HepG2 (cell line): ENCODE measurements around the gene LATS2. TPM values are rescaled to one million over a fixed set of nuclear protein-coding genes. Genes with fewer than 3 reads are reported as not detected.

Source experiments
- ATAC-seq: fragments of 200-7000 bp; cut with Tn5 transposase; 3 replicates; pipeline ENCODE4 v1.9.1; 2020; ENCODE audit warnings: mild to moderate bottlenecking, moderate library complexity
- BruUV-seq: library from RNA; stranded (reverse); fragments of 400-500 nt; replicated peaks from 2 replicates; lab custom pipeline; 2021; lab: Mats Ljungman, UMichigan
- CTCF ChIA-PET: fragments of 300-600 bp; formaldehyde crosslinking; extraction: SDS; loops from one replicate; lab custom pipeline; 2021; ENCODE audit warnings: low total read pairs, inconsistent platforms, low intra/inter-chr PET ratio; lab: Yijun Ruan, JAX
- POLR2A ChIA-PET: fragments of 350-600 bp; sonication (Branson Sonifier 250); formaldehyde crosslinking; loops from one replicate; lab custom pipeline; 2020; ENCODE audit warnings: antibody characterized with exemption, inconsistent platforms; lab: Yijun Ruan, JAX
- DNase-seq: peaks from one replicate; pipeline ENCODE4 v3.0.0-alpha.2; 2015; ENCODE audit warnings: low spot score
- FAIRE-seq: peaks from 3 replicates; lab custom pipeline; 2011; peaks lifted over from hg19 to GRCh38; lab: Jason Lieb, UNC
- H2AFZ ChIP-seq: one replicate; pipeline ENCODE4 v1.6.1; 2011; ENCODE audit warnings: low read length, inconsistent platforms
- H3K27ac ChIP-seq: fragments of 300-600 bp; 3 replicates; pipeline ENCODE4 v1.8.0; 2011; ENCODE audit warnings: mixed run types, mild to moderate bottlenecking, mixed read lengths, low read length, inconsistent platforms; ENCODE audit not compliant: insufficient read depth; ENCODE audit errors: extremely low read length
- H3K27me3 ChIP-seq, 2 experiments: fragments of 200-600 bp in 1 of 2; 2 replicates in 1 of 2; 3 replicates in 1 of 2; pipeline versions ENCODE4 v1.6.0 to v1.8.0; 2011; ENCODE audit warnings: low read length in 2 of 2, mild to moderate bottlenecking in 2 of 2, moderate library complexity in 2 of 2, inconsistent platforms in 1 of 2; ENCODE audit not compliant: insufficient read depth in 2 of 2, control insufficient read depth in 1 of 2
- H3K36me3 ChIP-seq, 2 experiments: fragments of 200-600 bp in 1 of 2; replicated peaks in 1 of 2; 2 replicates in 1 of 2; 3 replicates in 1 of 2; pipeline versions ENCODE4 v1.5.1 to v1.8.0; 2011; ENCODE audit warnings: low read length in 2 of 2, inconsistent platforms in 1 of 2; ENCODE audit not compliant: insufficient read depth in 2 of 2, control insufficient read depth in 1 of 2
- H3K4me1 ChIP-seq: 2 replicates; pipeline ENCODE4 v1.5.1; 2012; ENCODE audit warnings: low read length, inconsistent platforms; ENCODE audit not compliant: insufficient read depth
- H3K4me2 ChIP-seq: 2 replicates; pipeline ENCODE4 v1.6.0; 2011; ENCODE audit warnings: low read depth, low read length, inconsistent platforms
- H3K4me3 ChIP-seq, 3 experiments: fragments of 200-600 bp in 1 of 3; sonication (generic), shearing (Covaris generic) in 1 of 3; replicated peaks in 1 of 3; 2 replicates each; pipeline ENCODE4 v1.5.1; 2011 to 2016; ENCODE audit warnings: low read length in 3 of 3, inconsistent platforms in 2 of 3, low read depth in 2 of 3, mild to moderate bottlenecking in 2 of 3, control low read depth in 1 of 3, mixed read lengths in 1 of 3; ENCODE audit not compliant: insufficient read depth in 1 of 3
- H3K79me2 ChIP-seq: one replicate; pipeline ENCODE4 v1.6.1; 2011; ENCODE audit warnings: low read length, inconsistent platforms; ENCODE audit not compliant: insufficient read depth
- H3K9ac ChIP-seq: 2 replicates; pipeline ENCODE4 v1.6.0; 2011; ENCODE audit warnings: mild to moderate bottlenecking, low read depth, low read length, inconsistent platforms; ENCODE audit not compliant: insufficient read depth
- H3K9me3 ChIP-seq: 2 replicates; pipeline ENCODE4 v1.5.1; 2012; ENCODE audit warnings: mild to moderate bottlenecking, low read length
- H4K20me1 ChIP-seq: 2 replicates; pipeline ENCODE4 v1.6.0; 2011; ENCODE audit warnings: inconsistent platforms, mild to moderate bottlenecking, low read length, moderate library complexity; ENCODE audit not compliant: insufficient read depth
- CAMTA2 ChIP-seq: sonication (generic); formaldehyde crosslinking; IDR thresholded peaks from 2 replicates; pipeline ENCODE4 v1.4.0; 2020; ENCODE audit warnings: mild to moderate bottlenecking, missing genetic modification reagents, borderline replicate concordance
- CERS6 ChIP-seq: sonication (generic); formaldehyde crosslinking; IDR thresholded peaks from 2 replicates; pipeline ENCODE4 v1.5.0; 2020; ENCODE audit warnings: missing genetic modification reagents
- CHCHD3 ChIP-seq: sonication (generic); formaldehyde crosslinking; IDR thresholded peaks from 2 replicates; pipeline ENCODE4 v1.8.0; 2022; ENCODE audit warnings: mild to moderate bottlenecking, missing genetic modification reagents, moderate library complexity
- HNF1A ChIP-seq, 2 experiments: sonication (generic) in 1 of 2; formaldehyde crosslinking in 1 of 2; IDR thresholded peaks; 2 replicates each; pipeline versions ENCODE4 v1.4.0 to v1.6.1; 2016 to 2020; ENCODE audit warnings: borderline replicate concordance in 1 of 2, low read depth in 1 of 2, mild to moderate bottlenecking in 1 of 2, missing genetic modification reagents in 1 of 2
- RBFOX2 ChIP-seq: fragments of 200-400 bp; formaldehyde crosslinking; IDR thresholded peaks from 2 replicates; pipeline ENCODE4 v1.6.1; 2017; ENCODE audit warnings: low read depth, mild to moderate bottlenecking, low read length
- RXRA ChIP-seq: sonication (generic); formaldehyde crosslinking; IDR thresholded peaks from 2 replicates; pipeline ENCODE4 v1.5.1; 2020; ENCODE audit warnings: missing genetic modification reagents
- ZBTB8A ChIP-seq: sonication (generic); formaldehyde crosslinking; IDR thresholded peaks from 2 replicates; pipeline ENCODE4 v1.4.0; 2020; ENCODE audit warnings: mild to moderate bottlenecking, low read depth, missing genetic modification reagents, borderline replicate concordance
- ZNF24 ChIP-seq: fragments of 450-650 bp; IDR thresholded peaks from 2 replicates; pipeline ENCODE4 v1.6.1; 2017; ENCODE audit warnings: antibody characterized with exemption, mild to moderate bottlenecking
- ZNF276 ChIP-seq: sonication (generic); formaldehyde crosslinking; IDR thresholded peaks from 2 replicates; pipeline ENCODE4 v1.4.0; 2020; ENCODE audit warnings: mild to moderate bottlenecking, low read depth, missing genetic modification reagents
- WGBS: methylation state at CpG from one replicate; pipeline ENCODE4 v1.1.6; 2017; ENCODE audit warnings: low lambda C conversion rate; 5-methylcytosine and 5-hydroxymethylcytosine counted together
- in situ Hi-C: cut with HindIII; loops from 2 replicates; pipeline ENCODE4 v1.10.0; 2017; ENCODE audit warnings: low pct_unique_long_range_greater_than_20kb; ENCODE audit not compliant: extremely low pct_ligation_motif_present
- intact Hi-C: fragments of 100-400 bp; cut with micrococcal nuclease; formaldehyde crosslinking; loops from one replicate; pipeline ENCODE4 v1.10.0; 2022; ENCODE audit not compliant: unreplicated experiment
- polyA plus RNA-seq, 8 experiments: library from polyadenylated mRNA; depleted of rRNA in 3 of 8; stranded (reverse) in 7 of 8; unstranded in 1 of 8; fragments of >200 nt; fragmentation: Illumina TruSeq in 4 of 8; extraction: Trizol in 4 of 8; gene quantifications; 2 replicates each; pipeline versions ENCODE4 v1.2.1 to v1.2.3, GENCODE V29; 2011 to 2016; ENCODE audit warnings: low read depth in 4 of 8, missing spikeins in 1 of 8, mixed read lengths in 1 of 8; ENCODE audit not compliant: insufficient read depth in 1 of 8
- total RNA-seq, 5 experiments: library from RNA; depleted of rRNA; stranded (reverse); fragments of >200 nt; fragmentation: Illumina TruSeq; extraction: Trizol; gene quantifications; 2 replicates each; pipeline ENCODE4 v1.2.3, GENCODE V29; 2016; ENCODE audit warnings: low read depth in 1 of 5
- TF ChIP-seq, protein P1 (sequence below): sonication (generic); formaldehyde crosslinking; IDR thresholded peaks from 2 replicates; pipeline ENCODE4 v1.8.0; 2022; ENCODE audit warnings: low read depth, missing genetic modification reagents
- TF ChIP-seq, protein P2 (sequence below): sonication (generic); formaldehyde crosslinking; IDR thresholded peaks from 2 replicates; pipeline ENCODE4 v1.5.0; 2020; ENCODE audit warnings: mild to moderate bottlenecking, missing genetic modification reagents

The LATS2 gene
- total and polyA plus RNA-seq, 2 of the 13 experiments (the other 11 are each of a cell fraction or from before 2014, with no cell fraction given) = 7.3 to 8.5 TPM

DNA sequence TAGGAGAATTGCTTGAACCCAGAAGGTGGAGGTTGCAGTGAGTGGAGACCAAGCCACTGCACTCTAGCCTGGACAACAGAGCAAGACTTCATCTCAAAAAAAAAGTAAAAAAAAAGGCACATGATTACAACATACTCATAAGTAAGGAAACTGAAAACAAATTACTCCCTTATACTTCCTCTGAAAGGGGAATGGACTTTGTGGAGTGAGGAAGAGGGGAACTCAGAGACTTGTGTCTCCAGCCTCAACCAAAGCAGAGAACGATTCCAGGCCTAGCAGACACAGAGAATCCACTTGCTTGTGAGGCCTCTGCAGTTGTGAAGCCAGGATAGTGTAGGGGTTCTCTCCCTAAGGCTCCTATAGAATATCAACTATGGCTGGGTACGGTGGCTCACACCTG is 4.3 kb upstream of the LATS2 start:
- no peak for DNase-seq
- CTCF ChIA-PET = no interaction called here
- Histone ChIP-seq H3K9ac (no peak overlapping the region), H3K27ac (no peak overlapping the region), H3K9me3 (no peaks in the 10 kb centered on the region), H3K27me3 (no peaks in the 10 kb centered on the region), H3K4me1 (peaks cover 31% of the 10 kb centered on the region), H4K20me1 (no peaks in the 10 kb centered on the region), H3K36me3 (no peaks in the 10 kb centered on the region), H3K4me3 (no peak overlapping the region), H3K4me2 (no peak overlapping the region), H2AFZ (no peak overlapping the region), H3K79me2 (peaks cover under 1% of the 10 kb centered on the region)
- POLR2A ChIA-PET = no interaction called here
- ATAC-seq = no peak
- BruUV-seq = no TSS peak
- 54% methylated on average over 2 of the region's 2 CpGs for WGBS
- in situ Hi-C loops = no loop called here
- intact Hi-C loops = no loop called here
- FAIRE-seq = no peak
- no peak for TF ChIP-seq RXRA
- TF ChIP-seq, protein P1, sequence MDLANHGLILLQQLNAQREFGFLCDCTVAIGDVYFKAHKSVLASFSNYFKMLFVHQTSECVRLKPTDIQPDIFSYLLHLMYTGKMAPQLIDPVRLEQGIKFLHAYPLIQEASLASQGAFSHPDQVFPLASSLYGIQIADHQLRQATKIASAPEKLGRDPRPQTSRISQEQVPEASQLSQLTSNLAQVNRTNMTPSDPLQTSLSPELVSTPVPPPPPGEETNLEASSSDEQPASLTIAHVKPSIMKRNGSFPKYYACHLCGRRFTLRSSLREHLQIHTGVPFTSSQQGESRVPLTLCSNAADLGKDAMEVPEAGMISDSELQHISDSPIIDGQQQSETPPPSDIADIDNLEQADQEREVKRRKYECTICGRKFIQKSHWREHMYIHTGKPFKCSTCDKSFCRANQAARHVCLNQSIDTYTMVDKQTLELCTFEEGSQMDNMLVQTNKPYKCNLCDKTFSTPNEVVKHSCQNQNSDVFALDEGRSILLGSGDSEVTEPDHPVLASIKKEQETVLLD (CRISPR knock-in tag) = no peak
- no peak for TF ChIP-seq ZNF24
- no peak for TF ChIP-seq ZNF276 (CRISPR knock-in tag)
- TF ChIP-seq HNF1A (IDR thresholded peaks at IDR 0.05; ENCODE audit: low read depth) = no peak
- TF ChIP-seq HNF1A (CRISPR knock-in tag; IDR thresholded peaks at IDR 0.05; ENCODE audit: borderline replicate concordance) = no peak
- no peak for TF ChIP-seq RBFOX2
- TF ChIP-seq, protein P2, sequence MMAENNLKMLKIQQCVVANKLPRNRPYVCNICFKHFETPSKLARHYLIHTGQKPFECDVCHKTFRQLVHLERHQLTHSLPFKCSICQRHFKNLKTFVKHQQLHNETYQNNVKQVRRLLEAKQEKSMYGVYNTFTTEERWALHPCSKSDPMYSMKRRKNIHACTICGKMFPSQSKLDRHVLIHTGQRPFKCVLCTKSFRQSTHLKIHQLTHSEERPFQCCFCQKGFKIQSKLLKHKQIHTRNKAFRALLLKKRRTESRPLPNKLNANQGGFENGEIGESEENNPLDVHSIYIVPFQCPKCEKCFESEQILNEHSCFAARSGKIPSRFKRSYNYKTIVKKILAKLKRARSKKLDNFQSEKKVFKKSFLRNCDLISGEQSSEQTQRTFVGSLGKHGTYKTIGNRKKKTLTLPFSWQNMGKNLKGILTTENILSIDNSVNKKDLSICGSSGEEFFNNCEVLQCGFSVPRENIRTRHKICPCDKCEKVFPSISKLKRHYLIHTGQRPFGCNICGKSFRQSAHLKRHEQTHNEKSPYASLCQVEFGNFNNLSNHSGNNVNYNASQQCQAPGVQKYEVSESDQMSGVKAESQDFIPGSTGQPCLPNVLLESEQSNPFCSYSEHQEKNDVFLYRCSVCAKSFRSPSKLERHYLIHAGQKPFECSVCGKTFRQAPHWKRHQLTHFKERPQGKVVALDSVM (CRISPR knock-in tag) = no peak
- TF ChIP-seq CHCHD3 (CRISPR knock-in tag) = no peak
- TF ChIP-seq ZBTB8A (CRISPR knock-in tag) = no peak
- TF ChIP-seq CAMTA2 (CRISPR knock-in tag) = no peak
- no peak for TF ChIP-seq CERS6
